HepG2 (cell line): Measurements from ENCODE around the gene NPW. TPM values are rescaled to one million over a fixed set of nuclear protein-coding genes. Genes with fewer than 3 reads are reported as not detected.

Source experiments
- CCDC6 ChIP-seq: sonication (generic); formaldehyde crosslinking; IDR thresholded peaks from 2 replicates; pipeline ENCODE4 v1.8.1; 2022; ENCODE audit warnings: mild to moderate bottlenecking, missing genetic modification reagents, moderate library complexity
- ERF ChIP-seq: IDR thresholded peaks from 2 replicates; pipeline ENCODE4 v1.6.1; 2018; ENCODE audit warnings: missing biosample characterization, missing genetic modification reagents
- FOSL2 ChIP-seq: sonication (generic); formaldehyde crosslinking; IDR thresholded peaks from 2 replicates; pipeline ENCODE4 v1.4.0; 2020; ENCODE audit warnings: missing genetic modification reagents
- HNRNPH1 ChIP-seq: fragments of 200-400 bp; formaldehyde crosslinking; optimal IDR thresholded peaks from 2 replicates; pipeline ENCODE3; 2017; ENCODE audit warnings: mild to moderate bottlenecking, low read depth, low read length
- HNRNPL ChIP-seq: fragments of 200-400 bp; formaldehyde crosslinking; IDR thresholded peaks from 2 replicates; pipeline ENCODE4 v1.6.1; 2017; ENCODE audit warnings: mild to moderate bottlenecking, low read depth, low read length
- KDM6A ChIP-seq: IDR thresholded peaks from 2 replicates; pipeline ENCODE4 v1.6.1; 2016; ENCODE audit warnings: low read depth
- MATR3 ChIP-seq: sonication (generic); formaldehyde crosslinking; IDR thresholded peaks from 2 replicates; pipeline ENCODE4 v1.4.0; 2020; ENCODE audit warnings: missing genetic modification reagents
- PAWR ChIP-seq: sonication (generic); formaldehyde crosslinking; IDR thresholded peaks from 2 replicates; pipeline ENCODE4 v1.4.0; 2020; ENCODE audit warnings: missing genetic modification reagents, mild to moderate bottlenecking, borderline replicate concordance
- RBFOX2 ChIP-seq: fragments of 200-400 bp; formaldehyde crosslinking; IDR thresholded peaks from 2 replicates; pipeline ENCODE4 v1.6.1; 2017; ENCODE audit warnings: low read depth, mild to moderate bottlenecking, low read length
- SMC3 ChIP-seq: IDR thresholded peaks from 2 replicates; pipeline ENCODE4 v1.6.1; 2011; ENCODE audit warnings: low read length, improper control_type of control experiment
- SOX5 ChIP-seq: IDR thresholded peaks from 2 replicates; pipeline ENCODE4 v1.6.1; 2016; ENCODE audit warnings: borderline replicate concordance
- ZNF17 ChIP-seq: sonication (generic); formaldehyde crosslinking; IDR thresholded peaks from 2 replicates; pipeline ENCODE4 v1.5.0; 2020; ENCODE audit warnings: mild to moderate bottlenecking, missing genetic modification reagents
- ZNF253 ChIP-seq: sonication (generic); formaldehyde crosslinking; IDR thresholded peaks from 2 replicates; pipeline ENCODE4 v1.8.0; 2022; ENCODE audit warnings: mild to moderate bottlenecking, missing genetic modification reagents, borderline replicate concordance
- ZNF263 ChIP-seq: sonication (generic); formaldehyde crosslinking; IDR thresholded peaks from 2 replicates; pipeline ENCODE4 v1.4.0; 2020; ENCODE audit warnings: missing genetic modification reagents
- ZNF34 ChIP-seq: sonication (generic); formaldehyde crosslinking; IDR thresholded peaks from 2 replicates; pipeline ENCODE4 v1.4.0; 2020; ENCODE audit warnings: mild to moderate bottlenecking, missing genetic modification reagents, borderline replicate concordance
- ZNF614 ChIP-seq: IDR thresholded peaks from 2 replicates; pipeline ENCODE4 v1.6.1; 2018; ENCODE audit warnings: missing biosample characterization, missing genetic modification reagents, inconsistent platforms, borderline replicate concordance
- ZNF672 ChIP-seq: sonication (generic); formaldehyde crosslinking; IDR thresholded peaks from 2 replicates; pipeline ENCODE4 v1.8.1; 2022; ENCODE audit warnings: missing genetic modification reagents
- ZNF709 ChIP-seq: sonication (generic); formaldehyde crosslinking; IDR thresholded peaks from 2 replicates; pipeline ENCODE4 v1.5.0; 2020; ENCODE audit warnings: mild to moderate bottlenecking, missing genetic modification reagents
- ZNF713 ChIP-seq: sonication (generic); formaldehyde crosslinking; IDR thresholded peaks from 2 replicates; pipeline ENCODE4 v1.4.0; 2020; ENCODE audit warnings: mild to moderate bottlenecking, missing genetic modification reagents
- ZNF766 ChIP-seq: sonication (generic); formaldehyde crosslinking; IDR thresholded peaks from 2 replicates; pipeline ENCODE4 v1.5.0; 2020; ENCODE audit warnings: missing genetic modification reagents, borderline replicate concordance
- ZNF768 ChIP-seq: sonication (generic); formaldehyde crosslinking; IDR thresholded peaks from 2 replicates; pipeline ENCODE4 v1.4.0; 2020; ENCODE audit warnings: missing genetic modification reagents
- polyA plus RNA-seq, 8 experiments: library from polyadenylated mRNA; depleted of rRNA in 3 of 8; stranded (reverse) in 7 of 8; unstranded in 1 of 8; fragments of >200 nt; fragmentation: Illumina TruSeq in 4 of 8; extraction: Trizol in 4 of 8; gene quantifications; 2 replicates each; pipeline versions ENCODE4 v1.2.1 to v1.2.3, GENCODE V29; 2011 to 2016; ENCODE audit warnings: low read depth in 4 of 8, missing spikeins in 1 of 8, mixed read lengths in 1 of 8; ENCODE audit not compliant: insufficient read depth in 1 of 8
- total RNA-seq, 5 experiments: library from RNA; depleted of rRNA; stranded (reverse); fragments of >200 nt; fragmentation: Illumina TruSeq; extraction: Trizol; gene quantifications; 2 replicates each; pipeline ENCODE4 v1.2.3, GENCODE V29; 2016; ENCODE audit warnings: low read depth in 1 of 5
- TF ChIP-seq, protein P1 (sequence below): sonication (generic); formaldehyde crosslinking; IDR thresholded peaks from 2 replicates; pipeline ENCODE4 v1.5.0; 2020; ENCODE audit warnings: mild to moderate bottlenecking, missing genetic modification reagents, moderate library complexity
- TF ChIP-seq, protein P2 (sequence below): sonication (generic); formaldehyde crosslinking; IDR thresholded peaks from 2 replicates; pipeline ENCODE4 v1.4.0; 2020; ENCODE audit warnings: mild to moderate bottlenecking, missing genetic modification reagents
- TF ChIP-seq, protein P3 (sequence below): conservative IDR thresholded peaks from 2 replicates; pipeline ENCODE4 v1.6.1; 2018; ENCODE audit warnings: missing genetic modification reagents
- TF ChIP-seq, protein P4 (sequence below), 2 experiments: sonication (generic) in 1 of 2; formaldehyde crosslinking in 1 of 2; IDR thresholded peaks; 2 replicates each; pipeline versions ENCODE4 v1.5.1 to v1.6.1; 2011 to 2020; ENCODE audit warnings: borderline replicate concordance in 1 of 2, low read depth in 1 of 2, low read length in 1 of 2, mild to moderate bottlenecking in 1 of 2, missing genetic modification reagents in 1 of 2, moderate library complexity in 1 of 2
- TF ChIP-seq, protein P5 (sequence below): sonication (generic); formaldehyde crosslinking; IDR thresholded peaks from 2 replicates; pipeline ENCODE4 v1.4.0; 2020; ENCODE audit warnings: missing genetic modification reagents

Gene NPW
- total and polyA plus RNA-seq, 2 of the 13 experiments (the other 11 are each of a cell fraction or from before 2014, with no cell fraction given) = 0.24 to 0.97 TPM

DNA sequence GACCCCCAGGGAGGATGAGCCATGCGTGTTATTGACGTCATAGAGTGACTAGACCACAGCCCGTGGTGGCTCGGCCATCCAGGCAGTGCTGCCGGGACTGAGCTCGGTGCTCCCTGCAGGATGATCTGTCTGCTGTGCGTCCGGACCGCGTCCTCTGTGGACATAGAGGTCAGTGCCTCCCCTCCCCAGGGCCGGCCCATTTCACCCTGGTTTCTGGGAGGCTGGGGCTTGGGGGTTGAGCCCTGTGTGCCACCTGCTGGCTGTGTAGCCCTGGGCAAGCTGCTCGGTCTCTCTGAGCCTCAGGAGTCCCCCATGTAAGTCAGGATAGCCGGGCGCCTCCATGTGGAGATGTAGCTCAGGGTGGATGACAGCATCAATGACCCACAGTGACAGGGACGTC is 36.5 kb downstream of the NPW start (continued):
- TF ChIP-seq ERF = no peak
- TF ChIP-seq ZNF713 (CRISPR knock-in tag) = no peak
- TF ChIP-seq ZNF709 (CRISPR knock-in tag) = no peak
- TF ChIP-seq FOSL2 (CRISPR knock-in tag) = no peak
- TF ChIP-seq ZNF263 (CRISPR knock-in tag) = peak; percentile 41; the same call in 1 of the 2 replicates
- no peak for TF ChIP-seq KDM6A
- TF ChIP-seq RBFOX2 = no peak
- no peak for TF ChIP-seq ZNF614
- TF ChIP-seq, protein P1, sequence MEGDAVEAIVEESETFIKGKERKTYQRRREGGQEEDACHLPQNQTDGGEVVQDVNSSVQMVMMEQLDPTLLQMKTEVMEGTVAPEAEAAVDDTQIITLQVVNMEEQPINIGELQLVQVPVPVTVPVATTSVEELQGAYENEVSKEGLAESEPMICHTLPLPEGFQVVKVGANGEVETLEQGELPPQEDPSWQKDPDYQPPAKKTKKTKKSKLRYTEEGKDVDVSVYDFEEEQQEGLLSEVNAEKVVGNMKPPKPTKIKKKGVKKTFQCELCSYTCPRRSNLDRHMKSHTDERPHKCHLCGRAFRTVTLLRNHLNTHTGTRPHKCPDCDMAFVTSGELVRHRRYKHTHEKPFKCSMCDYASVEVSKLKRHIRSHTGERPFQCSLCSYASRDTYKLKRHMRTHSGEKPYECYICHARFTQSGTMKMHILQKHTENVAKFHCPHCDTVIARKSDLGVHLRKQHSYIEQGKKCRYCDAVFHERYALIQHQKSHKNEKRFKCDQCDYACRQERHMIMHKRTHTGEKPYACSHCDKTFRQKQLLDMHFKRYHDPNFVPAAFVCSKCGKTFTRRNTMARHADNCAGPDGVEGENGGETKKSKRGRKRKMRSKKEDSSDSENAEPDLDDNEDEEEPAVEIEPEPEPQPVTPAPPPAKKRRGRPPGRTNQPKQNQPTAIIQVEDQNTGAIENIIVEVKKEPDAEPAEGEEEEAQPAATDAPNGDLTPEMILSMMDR (CRISPR knock-in tag) = peak; percentile 71
- TF ChIP-seq MATR3 = no peak
- TF ChIP-seq ZNF672 (CRISPR knock-in tag) = no peak
- TF ChIP-seq SMC3 = peak; percentile 40; the same call in 1 of the 2 replicates
- no peak for TF ChIP-seq ZNF253 (CRISPR knock-in tag)
- TF ChIP-seq, protein P2, sequence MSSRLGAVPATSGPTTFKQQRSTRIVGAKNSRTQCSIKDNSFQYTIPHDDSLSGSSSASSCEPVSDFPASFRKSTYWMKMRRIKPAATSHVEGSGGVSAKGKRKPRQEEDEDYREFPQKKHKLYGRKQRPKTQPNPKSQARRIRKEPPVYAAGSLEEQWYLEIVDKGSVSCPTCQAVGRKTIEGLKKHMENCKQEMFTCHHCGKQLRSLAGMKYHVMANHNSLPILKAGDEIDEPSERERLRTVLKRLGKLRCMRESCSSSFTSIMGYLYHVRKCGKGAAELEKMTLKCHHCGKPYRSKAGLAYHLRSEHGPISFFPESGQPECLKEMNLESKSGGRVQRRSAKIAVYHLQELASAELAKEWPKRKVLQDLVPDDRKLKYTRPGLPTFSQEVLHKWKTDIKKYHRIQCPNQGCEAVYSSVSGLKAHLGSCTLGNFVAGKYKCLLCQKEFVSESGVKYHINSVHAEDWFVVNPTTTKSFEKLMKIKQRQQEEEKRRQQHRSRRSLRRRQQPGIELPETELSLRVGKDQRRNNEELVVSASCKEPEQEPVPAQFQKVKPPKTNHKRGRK (CRISPR knock-in tag) = no peak
- TF ChIP-seq, protein P3, sequence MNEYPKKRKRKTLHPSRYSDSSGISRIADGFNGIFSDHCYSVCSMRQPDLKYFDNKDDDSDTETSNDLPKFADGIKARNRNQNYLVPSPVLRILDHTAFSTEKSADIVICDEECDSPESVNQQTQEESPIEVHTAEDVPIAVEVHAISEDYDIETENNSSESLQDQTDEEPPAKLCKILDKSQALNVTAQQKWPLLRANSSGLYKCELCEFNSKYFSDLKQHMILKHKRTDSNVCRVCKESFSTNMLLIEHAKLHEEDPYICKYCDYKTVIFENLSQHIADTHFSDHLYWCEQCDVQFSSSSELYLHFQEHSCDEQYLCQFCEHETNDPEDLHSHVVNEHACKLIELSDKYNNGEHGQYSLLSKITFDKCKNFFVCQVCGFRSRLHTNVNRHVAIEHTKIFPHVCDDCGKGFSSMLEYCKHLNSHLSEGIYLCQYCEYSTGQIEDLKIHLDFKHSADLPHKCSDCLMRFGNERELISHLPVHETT (CRISPR knock-in tag) = no peak
- no peak for TF ChIP-seq ZNF34
- TF ChIP-seq ZNF768 (CRISPR knock-in tag) = peak; percentile 92
- TF ChIP-seq ZNF17 = no peak
- TF ChIP-seq, protein P4, sequence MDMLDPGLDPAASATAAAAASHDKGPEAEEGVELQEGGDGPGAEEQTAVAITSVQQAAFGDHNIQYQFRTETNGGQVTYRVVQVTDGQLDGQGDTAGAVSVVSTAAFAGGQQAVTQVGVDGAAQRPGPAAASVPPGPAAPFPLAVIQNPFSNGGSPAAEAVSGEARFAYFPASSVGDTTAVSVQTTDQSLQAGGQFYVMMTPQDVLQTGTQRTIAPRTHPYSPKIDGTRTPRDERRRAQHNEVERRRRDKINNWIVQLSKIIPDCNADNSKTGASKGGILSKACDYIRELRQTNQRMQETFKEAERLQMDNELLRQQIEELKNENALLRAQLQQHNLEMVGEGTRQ (IDR thresholded peaks at IDR 0.05; ENCODE audit: low read depth, low read length) = no peak
- TF ChIP-seq, protein P4 (CRISPR knock-in tag; IDR thresholded peaks at IDR 0.05; ENCODE audit: borderline replicate concordance) = no peak
- no peak for TF ChIP-seq PAWR (CRISPR knock-in tag)
- TF ChIP-seq ZNF766 = no peak
- TF ChIP-seq HNRNPH1 = no peak
- TF ChIP-seq, protein P5, sequence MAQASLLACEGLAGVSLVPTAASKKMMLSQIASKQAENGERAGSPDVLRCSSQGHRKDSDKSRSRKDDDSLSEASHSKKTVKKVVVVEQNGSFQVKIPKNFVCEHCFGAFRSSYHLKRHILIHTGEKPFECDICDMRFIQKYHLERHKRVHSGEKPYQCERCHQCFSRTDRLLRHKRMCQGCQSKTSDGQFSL (CRISPR knock-in tag) = no peak
- TF ChIP-seq SOX5 (CRISPR knock-in tag) = no peak
- peak; percentile 61; the same call in 1 of the 2 replicates for TF ChIP-seq HNRNPL
- TF ChIP-seq CCDC6 = 0 out of 2 replicates have a peak, but pooled peaks have one; percentile 28
